Loucy (cell line): ENCODE results near the gene CD163.

Source experiments
- CTCF ChIP-seq: fragments of 200-600 bp; sonication (generic); conservative IDR thresholded peaks from 2 replicates; pipeline ENCODE4 v1.5.1; 2014; ENCODE audit warnings: mild to moderate bottlenecking, antibody characterized with exemption, low read length
- EZH2phosphoT487 ChIP-seq: fragments of 200-600 bp; IDR thresholded peaks from 2 replicates; pipeline ENCODE4 v1.6.1; 2018; ENCODE audit warnings: antibody characterized with exemption, mild to moderate bottlenecking, moderate library complexity, borderline replicate concordance

GRCh38 chr12:7496451-7496850 is 7.1 kb downstream of the CD163 start:
- TF ChIP-seq CTCF (no peak), EZH2phosphoT487 (no peak)
